Measurements from ENCODE around the gene TFAP2D.

The TFAP2D gene

DNA sequence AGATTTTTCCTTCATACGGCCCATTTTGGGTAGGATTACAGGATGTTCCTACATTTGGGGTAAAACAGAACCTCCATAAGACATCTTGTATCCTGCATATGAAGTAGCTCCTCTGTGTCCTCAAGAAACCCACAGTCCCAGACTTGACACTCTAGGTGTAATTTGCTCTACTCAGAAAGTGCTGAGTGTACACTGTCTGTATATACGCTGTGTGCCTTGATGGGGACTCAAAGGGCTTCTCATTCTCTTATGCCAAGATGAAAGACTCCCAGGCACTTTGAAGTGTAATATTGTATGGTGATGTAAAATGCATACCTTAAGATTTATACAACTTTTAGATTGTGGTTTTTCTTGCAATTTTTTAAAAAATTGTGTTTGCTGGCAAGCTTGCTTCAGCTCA, 5.2 kb downstream of the TFAP2D start:
- no peak for DNase-seq (ENCODE audit: low read depth in 2 of 2, low spot score in 1 of 2)

DNA sequence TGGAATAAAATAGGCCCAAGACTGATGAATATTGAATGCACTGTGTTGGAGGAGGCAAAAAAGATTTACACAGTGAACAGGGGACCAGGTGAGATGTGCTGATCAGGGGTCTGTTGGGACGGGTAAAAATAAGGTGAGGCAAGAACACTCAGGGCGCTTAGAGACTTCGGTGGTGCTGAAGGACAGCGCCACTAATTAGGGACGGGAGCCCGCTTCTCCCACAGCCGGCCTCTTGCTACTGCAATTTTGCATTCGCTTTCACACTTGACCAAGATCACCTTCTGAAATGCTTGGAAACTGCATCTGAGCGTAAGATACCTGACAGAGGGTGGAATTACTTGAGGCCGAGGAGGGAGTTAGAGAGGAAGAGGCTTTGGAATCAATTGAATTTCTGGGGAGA, 7.3 kb downstream of the TFAP2D start:
- DNase-seq (ENCODE audit: low read depth in 2 of 2, low spot score in 1 of 2): no peak

DNA sequence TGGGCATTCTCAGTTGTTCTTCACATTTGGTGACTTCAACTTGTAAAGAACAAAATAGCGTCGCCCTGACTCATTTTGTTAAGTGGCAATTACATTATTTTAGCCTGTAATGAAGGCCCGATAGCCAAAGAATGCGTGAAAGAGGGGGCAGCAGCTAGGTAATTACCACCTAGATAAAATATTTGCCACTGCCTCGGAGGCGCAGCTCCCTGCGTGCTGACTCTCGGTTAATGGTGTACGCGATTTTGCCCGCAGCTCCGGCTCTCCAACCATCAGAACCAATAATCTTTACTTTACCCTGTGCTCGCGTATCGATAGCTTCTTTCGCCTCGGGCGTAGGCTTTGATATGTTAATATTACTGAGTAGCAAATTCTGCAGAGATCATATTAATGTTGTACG, 8.7 kb downstream of the TFAP2D start:
- no peak for DNase-seq (ENCODE audit: low read depth in 2 of 2, low spot score in 1 of 2)

DNA sequence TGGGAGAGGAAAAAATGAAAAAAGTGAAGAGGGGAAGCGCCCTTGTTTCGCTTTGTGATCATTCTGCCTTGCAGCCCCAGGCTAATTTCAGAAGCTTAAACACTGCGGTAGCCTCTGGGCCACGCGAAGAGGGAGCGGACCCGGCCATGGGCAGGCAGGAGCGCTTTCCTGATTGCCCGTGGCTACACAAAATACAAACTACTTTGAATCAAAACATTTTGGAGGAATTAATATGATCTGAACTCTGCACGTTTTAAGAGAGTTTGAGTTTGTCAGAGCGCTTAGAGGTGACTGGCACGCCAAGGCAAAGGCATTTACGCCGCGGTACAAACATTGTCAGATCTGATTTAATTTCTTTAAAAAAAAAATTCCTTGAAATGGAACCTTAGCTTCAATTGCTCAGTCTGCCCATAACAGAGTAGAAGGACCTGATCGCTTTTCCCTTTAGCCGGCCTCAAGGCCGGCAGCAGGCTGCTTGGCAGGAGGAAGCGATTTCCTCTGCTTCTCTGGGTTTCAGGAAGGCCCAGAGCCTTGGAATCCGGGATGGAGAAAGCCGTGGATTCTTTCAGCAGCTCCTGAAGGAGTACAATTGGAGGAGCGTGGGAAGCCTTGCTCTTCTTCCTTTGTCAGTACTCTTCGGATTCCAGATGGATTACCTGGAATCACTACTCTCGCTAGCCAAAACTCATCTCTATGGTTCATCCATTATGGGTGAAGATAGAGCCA, 9.7 kb downstream of the TFAP2D start:
- no peak for DNase-seq (ENCODE audit: low read depth in 2 of 2, low spot score in 1 of 2)

DNA sequence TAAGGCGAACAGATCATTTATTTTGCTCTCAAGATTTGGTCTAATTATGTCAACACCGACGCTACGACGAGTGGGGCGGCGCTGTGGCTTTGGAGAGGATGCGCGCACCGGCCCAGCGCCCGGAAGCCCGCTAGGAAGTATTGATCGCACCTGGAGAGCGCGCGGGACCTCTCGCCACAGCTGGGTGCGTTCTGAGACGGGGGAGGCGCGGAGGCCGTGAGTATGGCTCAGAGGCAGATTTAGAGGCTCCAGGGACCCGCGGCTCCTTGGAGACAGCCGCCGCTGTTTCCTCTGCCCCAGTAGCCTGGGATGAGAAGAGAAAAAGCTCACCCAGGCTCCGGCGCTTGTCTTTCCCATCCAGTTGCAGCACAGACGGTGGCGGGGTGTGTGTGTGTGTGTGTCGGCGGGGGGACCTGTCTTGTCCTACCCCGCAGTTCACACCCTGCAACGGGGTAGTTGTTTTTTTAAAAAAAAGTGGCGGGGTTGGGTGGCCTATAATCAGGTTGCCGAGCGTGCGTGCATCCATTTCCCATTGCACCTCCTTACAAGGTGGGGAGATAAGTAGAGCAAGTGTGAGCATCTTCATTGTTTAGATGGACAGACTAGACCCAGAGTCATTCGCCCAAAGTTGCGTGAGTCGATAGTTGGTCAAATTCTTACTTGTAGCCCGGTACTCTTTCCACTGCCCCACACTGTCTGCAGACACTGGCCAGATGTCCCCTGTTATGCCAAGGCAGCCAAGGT, 11.2 kb downstream of the TFAP2D start:
- no peak for DNase-seq (ENCODE audit: low read depth in 2 of 2, low spot score in 1 of 2)

DNA sequence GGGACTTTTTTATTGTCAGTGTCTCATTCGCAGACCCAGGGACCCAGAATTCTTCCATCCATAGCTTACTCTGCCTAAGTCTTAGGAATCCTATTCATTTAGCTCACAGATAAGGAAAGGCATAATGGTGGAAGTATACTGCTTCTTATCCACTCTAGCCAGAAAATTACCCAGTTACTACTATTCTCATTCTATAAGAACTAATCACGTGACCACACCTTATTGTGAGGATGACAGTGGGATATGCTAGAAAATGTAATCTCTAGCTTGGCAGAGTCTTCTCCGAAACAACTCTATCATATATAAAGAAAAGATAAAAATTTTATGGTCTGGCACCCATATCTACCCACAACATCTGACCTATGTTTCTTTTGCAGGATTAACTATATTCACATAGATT, 21.2 kb downstream of the TFAP2D start:
- no peak for DNase-seq (ENCODE audit: low read depth in 2 of 2, low spot score in 1 of 2)

DNA sequence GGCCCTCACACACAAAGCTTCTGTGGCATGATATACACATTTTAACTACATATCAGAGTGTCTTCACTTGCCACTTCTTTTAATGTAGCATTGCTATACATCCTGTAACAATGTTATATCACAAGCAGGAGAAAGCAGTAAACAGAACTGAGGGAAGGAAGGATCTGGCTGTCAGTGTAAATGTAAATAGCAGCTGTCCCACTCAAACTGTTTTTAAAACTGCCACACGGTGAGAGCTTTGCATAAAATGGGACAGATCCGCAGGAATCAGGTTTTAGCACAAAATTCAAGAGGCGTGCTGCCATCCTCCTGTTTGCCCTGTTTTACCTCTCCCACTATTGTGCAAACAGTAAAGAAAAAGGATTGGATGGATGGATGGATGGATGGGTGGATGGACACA, 28.8 kb downstream of the TFAP2D start:
- DNase-seq (ENCODE audit: low read depth in 2 of 2, low spot score in 1 of 2): no peak

DNA sequence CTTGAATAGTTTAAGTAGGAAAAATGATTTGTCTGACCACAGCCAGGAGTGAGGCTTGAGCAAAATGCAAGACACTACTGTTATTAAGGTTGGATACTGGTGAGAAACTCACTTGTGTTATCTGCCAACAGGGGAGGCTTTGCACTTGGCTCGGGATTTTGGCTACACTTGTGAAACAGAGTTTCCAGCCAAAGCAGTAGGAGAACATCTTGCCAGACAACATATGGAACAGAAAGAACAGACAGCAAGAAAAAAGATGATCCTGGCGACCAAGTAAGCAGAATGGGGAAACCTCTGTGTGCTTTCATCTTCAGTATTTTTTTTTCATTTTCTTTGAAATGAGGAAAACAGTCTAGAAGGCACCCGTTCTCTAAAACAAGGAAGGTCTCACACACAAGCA, 31.6 kb downstream of the TFAP2D start:
- DNase-seq (ENCODE audit: low read depth in 2 of 2, low spot score in 1 of 2): no peak

DNA sequence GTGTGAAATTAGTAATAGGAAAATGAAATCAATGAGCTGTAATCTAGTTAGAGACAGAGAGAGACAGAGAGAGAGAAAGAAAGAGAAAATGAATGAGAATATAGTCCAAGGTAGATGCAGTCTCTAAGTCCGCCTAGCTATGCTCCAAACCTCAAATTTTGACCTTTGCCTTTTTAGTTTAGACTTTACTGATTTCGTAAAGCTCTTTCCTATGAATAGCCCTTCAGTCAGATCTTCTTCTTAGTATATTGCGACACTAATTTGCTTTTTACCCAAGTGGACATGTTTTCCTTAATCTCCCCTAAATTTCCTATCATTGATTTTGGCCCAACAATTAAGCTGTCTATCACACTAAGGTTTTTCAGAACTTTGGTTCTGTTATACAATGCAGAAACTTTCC, 49.5 kb downstream of the TFAP2D start:
- no peak for DNase-seq (ENCODE audit: low read depth in 2 of 2, low spot score in 1 of 2)

DNA sequence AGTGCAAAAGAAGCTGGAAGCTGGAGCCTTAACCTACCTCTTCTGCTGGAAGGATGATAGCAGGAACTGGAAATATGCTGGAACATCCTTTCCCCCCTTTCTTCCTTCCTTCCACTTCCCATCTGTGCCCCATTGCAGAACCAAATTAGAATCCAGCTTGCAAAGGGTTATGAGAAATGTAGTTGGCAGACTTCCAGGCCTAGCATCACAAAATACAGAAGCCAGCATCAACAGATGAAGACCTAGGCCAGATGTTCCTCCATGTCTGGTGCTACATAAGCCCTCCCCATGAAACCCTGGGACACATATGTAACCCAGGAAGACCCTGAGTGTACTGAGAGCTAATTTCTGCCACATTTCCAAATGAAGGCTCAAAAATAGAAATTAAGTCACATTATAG, 65.4 kb downstream of the TFAP2D start:
- no peak for DNase-seq (ENCODE audit: low read depth in 2 of 2, low spot score in 1 of 2)

DNA sequence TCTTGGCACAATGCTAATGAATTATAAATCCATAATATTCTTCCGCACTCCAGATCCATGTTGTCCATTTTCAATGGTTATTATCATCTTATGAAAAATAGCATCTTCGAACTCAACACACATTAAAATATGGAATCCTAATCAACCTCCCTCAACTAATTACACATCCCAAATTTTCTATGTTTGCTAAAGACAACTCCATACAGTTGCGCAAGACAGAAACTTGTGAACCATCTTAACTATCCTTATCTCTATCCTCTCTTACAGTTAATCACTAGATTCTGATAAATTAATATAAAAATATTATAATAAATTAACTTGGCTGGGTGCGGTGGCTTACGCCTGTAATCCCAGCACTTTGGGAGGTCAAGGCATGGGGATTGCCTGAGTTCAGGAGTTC, 67.1 kb downstream of the TFAP2D start:
- DNase-seq (ENCODE audit: low read depth in 2 of 2, low spot score in 1 of 2): no peak

DNA sequence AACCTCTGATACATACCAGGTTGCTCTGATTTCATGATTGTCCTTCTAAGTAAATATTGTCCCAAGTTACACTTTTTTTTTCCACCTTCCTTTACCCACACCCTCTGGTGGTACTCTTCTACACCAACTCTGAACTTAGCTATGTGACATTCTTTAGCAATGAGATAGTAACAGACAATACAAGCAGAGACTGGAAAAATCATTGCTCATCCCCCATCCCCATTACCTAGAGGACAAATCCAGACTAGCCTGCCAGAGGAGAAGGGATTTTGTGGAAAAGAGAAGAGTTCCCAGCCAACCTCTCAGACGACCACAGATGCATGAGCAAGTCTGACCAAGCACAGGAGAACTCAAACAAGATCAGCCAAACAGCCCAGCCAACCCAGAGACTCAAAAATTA, 72.6 kb downstream of the TFAP2D start:
- DNase-seq (ENCODE audit: low read depth in 2 of 2, low spot score in 1 of 2): no peak

DNA sequence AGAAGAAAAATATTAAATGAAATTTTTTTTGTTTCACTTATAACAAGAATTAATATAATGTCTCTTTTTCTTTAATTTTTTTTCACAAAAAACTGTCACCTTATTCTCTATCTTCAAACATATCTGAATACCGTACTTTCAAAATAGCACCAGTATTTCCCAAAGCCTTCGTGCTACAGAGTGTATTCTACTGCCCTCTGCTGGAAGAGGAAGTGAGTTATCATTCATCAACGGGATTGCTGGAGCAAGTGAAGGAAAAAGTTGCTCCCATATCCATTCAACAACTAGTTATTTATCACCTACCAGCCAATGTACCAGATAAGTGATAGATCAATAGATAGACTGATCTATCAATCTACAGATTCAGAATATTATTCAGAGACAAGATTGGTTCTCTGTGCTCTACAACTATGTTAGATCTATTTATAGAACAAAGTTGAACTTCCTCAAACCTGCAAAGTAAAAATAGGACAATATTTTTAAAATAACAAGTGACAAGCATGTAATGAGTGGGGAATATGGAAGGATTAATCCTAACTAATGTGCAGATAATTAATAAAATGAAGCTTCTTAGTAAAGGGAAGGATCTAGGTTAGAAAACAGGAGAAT, 78.7 kb downstream of the TFAP2D start:
- DNase-seq (ENCODE audit: low read depth in 2 of 2, low spot score in 1 of 2): no peak

DNA sequence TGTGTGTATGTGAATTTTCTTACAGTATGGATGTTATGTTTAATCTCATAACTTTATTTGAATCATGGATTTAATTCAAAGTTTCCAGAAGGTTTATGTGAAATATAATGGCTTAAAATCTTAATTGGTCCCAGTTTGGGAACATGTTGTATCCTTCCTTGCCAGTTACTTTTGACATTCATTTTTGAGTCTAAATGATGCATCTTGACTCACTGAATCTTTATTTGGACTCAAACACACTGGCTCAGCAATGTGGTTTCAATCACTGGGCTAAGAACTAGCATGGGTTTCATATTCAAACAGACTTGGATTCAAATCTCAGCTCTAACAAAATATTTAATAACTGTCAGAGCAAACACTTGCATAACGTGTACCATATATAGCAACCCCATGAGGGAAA, 79.4 kb downstream of the TFAP2D start:
- no peak for DNase-seq (ENCODE audit: low read depth in 2 of 2, low spot score in 1 of 2)

DNA sequence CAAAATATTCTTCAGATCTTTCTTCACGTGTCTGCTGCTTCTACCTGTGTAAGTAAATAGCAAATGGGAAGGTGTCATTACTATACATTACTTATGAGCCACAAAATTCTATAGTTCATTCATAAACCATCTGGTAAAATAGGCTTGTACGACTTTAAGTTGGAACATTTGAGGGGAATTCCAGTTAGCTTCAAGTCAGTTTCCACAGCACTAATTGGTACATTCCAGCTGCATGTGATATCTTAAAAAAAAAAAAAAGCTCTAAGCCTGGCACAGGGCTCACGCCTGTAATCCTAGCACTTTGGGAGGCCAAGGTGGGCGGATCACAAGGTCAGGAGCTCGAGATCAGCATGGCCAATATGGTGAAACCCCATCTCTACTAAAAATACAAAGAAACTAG, 82.2 kb downstream of the TFAP2D start:
- no peak for DNase-seq (ENCODE audit: low read depth in 2 of 2, low spot score in 1 of 2)

DNA sequence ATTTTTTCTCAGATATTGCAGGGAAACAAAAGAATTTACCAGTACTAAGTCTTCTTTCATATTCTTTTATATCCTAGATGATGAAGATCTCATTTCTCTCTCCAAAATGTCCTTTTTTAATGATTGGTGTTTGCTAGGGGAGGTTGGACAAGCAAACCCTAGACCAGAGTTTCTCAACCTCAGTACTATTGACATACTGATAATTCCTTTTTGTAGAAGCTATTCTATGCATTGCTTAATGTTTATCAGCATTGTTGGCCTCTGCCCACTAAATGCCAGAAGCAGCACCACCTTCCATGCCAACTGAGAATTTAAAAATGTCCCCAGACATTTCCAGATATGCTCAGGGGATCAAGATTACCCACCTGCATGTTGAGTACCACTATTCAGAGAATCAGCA, 91.0 kb downstream of the TFAP2D start:
- no peak for DNase-seq (ENCODE audit: low read depth in 2 of 2, low spot score in 1 of 2)

DNA sequence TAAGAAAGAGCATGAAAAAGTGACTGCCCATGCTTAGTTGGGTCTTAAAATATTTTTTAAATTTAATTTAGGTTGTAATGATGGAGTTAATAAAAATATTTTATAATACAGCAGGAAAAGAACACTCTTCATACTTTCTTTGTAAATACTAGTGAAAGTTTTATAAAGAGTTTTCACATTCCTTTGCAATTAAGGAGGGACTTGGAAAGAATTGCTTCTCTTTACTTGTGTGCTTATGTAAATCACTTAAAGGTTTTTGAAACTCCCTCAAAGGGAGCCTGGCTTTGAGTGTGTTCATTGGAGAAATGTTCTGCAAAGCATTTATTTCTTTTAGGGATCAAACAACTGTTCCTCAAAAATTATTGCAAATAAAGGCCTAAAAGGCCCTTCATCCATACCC, 93.7 kb downstream of the TFAP2D start:
- no peak for DNase-seq (ENCODE audit: low read depth in 2 of 2, low spot score in 1 of 2)

DNA sequence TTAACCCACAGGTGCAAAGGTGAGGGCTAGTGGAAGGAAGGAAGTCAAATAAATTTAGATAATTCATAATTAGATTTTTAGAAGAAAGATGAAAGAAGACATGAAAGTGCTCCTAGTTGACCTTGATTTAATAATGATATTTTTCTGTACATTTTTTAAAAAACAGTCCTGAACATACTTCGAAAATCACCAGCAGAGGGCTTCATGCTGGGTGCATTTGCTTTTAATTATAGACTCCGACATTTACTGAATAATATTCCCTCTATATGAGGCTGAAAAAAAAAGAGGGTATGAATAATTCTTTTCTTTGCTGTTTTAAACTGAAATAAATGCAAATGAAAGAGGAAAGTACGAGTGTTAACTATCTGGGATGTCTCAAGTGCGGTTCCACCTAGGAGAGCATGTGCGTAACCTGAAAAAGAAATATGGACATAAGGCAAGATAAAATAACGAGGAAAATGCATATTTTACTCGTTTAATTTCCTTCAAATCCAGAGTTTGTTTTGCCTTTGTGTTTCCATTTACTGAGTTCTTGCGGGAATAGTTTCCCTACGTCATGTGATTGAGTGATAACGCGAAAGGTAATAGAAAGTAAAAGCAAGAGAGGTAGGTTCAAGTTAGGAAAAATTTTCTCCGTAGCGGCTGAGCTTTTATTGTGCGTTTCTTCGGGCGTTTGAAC, 102.2 kb downstream of the TFAP2D start:
- DNase-seq (ENCODE audit: low read depth in 2 of 2, low spot score in 1 of 2): no peak

DNA sequence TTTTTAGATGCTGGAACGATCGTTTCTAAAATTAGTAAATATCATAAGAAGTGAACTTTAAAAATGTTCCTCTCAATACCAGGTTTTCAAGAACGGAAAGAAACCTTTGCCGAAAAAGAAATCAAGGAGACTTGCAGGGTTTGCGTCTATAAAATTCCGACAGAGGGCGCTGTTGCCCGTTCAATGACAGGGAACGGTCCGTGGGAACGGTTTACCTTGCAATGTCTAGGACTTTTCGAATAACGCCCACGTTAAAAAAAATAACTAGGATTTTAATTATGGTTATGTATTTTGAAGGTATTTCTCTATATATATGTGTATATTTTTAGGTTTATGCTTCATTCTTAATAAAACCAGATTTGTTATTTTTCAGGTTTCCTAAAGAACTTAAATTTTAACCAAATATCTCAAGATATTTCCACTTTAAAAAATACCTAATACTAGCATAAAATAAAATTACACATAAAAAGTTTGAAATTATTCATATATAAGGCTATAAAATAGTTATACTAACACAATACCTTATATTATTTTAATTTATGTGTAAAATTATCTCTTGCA, 102.9 kb downstream of the TFAP2D start:
- DNase-seq (ENCODE audit: low read depth in 2 of 2, low spot score in 1 of 2): peak in 1 of 2 donors; percentile 6

DNA sequence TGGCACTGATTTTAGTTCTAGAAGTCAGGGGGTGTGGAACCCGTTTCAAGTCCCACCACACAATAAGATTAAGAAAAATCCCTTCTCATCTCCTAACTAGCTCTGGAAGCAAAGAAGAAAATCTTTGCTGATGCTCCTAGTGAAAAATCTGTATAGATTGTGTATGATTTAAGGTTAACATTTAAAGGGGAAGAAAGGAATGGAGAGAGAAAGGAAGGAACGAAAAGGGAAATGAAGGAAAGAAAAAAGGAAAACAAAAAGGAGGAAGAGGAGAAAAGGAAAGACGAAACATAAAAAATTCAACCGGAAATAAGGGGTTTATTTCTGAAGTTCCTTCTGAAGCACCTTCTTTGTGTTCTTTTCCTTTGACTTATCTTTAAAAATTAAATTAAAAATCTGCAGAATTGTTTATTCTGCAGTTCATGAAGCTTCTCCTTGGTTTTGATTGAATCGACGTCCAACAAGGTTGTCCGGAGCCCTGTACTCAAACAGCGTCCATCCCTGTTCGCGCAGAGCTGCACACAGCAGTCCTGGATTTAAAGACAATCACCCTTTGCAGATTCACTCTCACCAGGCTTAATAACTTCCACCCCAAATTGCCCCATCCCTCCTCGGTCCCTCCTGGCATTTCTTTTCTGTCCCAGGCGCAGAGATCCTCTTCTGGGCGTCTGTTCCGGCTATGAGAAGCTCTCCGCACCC, 103.8 kb downstream of the TFAP2D start:
- no peak for DNase-seq (ENCODE audit: low read depth in 2 of 2, low spot score in 1 of 2)

DNA sequence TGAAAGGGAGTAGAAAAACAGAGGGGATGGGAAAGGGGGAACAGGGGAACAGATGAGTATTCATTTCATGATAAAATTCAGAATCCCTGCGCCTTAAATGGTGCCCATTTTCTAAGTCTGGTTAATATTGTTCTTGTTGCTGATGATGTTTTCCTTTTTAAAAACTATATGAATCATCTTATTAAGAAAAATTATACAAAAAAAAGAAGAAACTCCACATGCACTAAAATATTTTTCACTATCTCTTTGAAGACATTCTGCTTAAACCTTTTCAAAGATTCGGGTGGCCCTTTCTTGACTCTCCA, 104.3 kb downstream of the TFAP2D start:
- DNase-seq (ENCODE audit: low read depth in 2 of 2, low spot score in 1 of 2): no peak
